HepG2 (cell line): ENCODE data around the gene IL1A. TPM values are rescaled to one million over a fixed set of nuclear protein-coding genes. Genes with fewer than 3 reads are reported as not detected.

Source experiments
- CCAR2 ChIP-seq: fragments of 200-400 bp; formaldehyde crosslinking; optimal IDR thresholded peaks from 2 replicates; pipeline ENCODE3; 2018; ENCODE audit warnings: low read depth, mild to moderate bottlenecking, low read length, moderate library complexity
- MTF1 ChIP-seq: sonication (generic); formaldehyde crosslinking; IDR thresholded peaks from 2 replicates; pipeline ENCODE4 v1.5.0; 2020; ENCODE audit warnings: missing genetic modification reagents
- NR2F6 ChIP-seq, 2 experiments: IDR thresholded peaks; 2 replicates each; pipeline ENCODE4 v1.6.1; 2016; ENCODE audit warnings: antibody characterized with exemption in 1 of 2, mild to moderate bottlenecking in 1 of 2
- RBM22 ChIP-seq: fragments of 200-400 bp; formaldehyde crosslinking; optimal IDR thresholded peaks from 2 replicates; pipeline ENCODE3; 2017; ENCODE audit warnings: mild to moderate bottlenecking, low read length, moderate library complexity
- RXRB ChIP-seq: IDR thresholded peaks from 2 replicates; pipeline ENCODE4 v1.6.1; 2016; ENCODE audit warnings: borderline replicate concordance, missing genetic modification reagents, missing compliant biosample characterization
- TBL1XR1 ChIP-seq: fragments of 150-350 bp; IDR thresholded peaks from 2 replicates; pipeline ENCODE4 v1.6.1; 2014; ENCODE audit warnings: borderline replicate concordance, low read length; ENCODE audit not compliant: partially characterized antibody
- TCF12 ChIP-seq, 2 experiments: fragments of 450-650 bp in 1 of 2; sonication (generic) in 1 of 2; formaldehyde crosslinking in 1 of 2; IDR thresholded peaks; 2 replicates each; pipeline versions ENCODE4 v1.6.1 to v1.8.0; 2017 to 2022; ENCODE audit warnings: antibody characterized with exemption in 1 of 2, mild to moderate bottlenecking in 1 of 2, missing genetic modification reagents in 1 of 2, moderate library complexity in 1 of 2
- ZNF160 ChIP-seq: sonication (generic); formaldehyde crosslinking; IDR thresholded peaks from 2 replicates; pipeline ENCODE4 v1.8.0; 2022; ENCODE audit warnings: mild to moderate bottlenecking, inconsistent platforms, missing genetic modification reagents
- ZNF746 ChIP-seq: sonication (generic); formaldehyde crosslinking; IDR thresholded peaks from 2 replicates; pipeline ENCODE4 v1.8.0; 2022; ENCODE audit warnings: mild to moderate bottlenecking, missing genetic modification reagents
- polyA plus RNA-seq, 8 experiments: library from polyadenylated mRNA; depleted of rRNA in 3 of 8; stranded (reverse) in 7 of 8; unstranded in 1 of 8; fragments of >200 nt; fragmentation: Illumina TruSeq in 4 of 8; extraction: Trizol in 4 of 8; gene quantifications; 2 replicates each; pipeline versions ENCODE4 v1.2.1 to v1.2.3, GENCODE V29; 2011 to 2016; ENCODE audit warnings: low read depth in 4 of 8, missing spikeins in 1 of 8, mixed read lengths in 1 of 8; ENCODE audit not compliant: insufficient read depth in 1 of 8
- total RNA-seq, 5 experiments: library from RNA; depleted of rRNA; stranded (reverse); fragments of >200 nt; fragmentation: Illumina TruSeq; extraction: Trizol; gene quantifications; 2 replicates each; pipeline ENCODE4 v1.2.3, GENCODE V29; 2016; ENCODE audit warnings: low read depth in 1 of 5
- TF ChIP-seq, protein P1 (sequence below): sonication (generic); formaldehyde crosslinking; IDR thresholded peaks from 2 replicates; pipeline ENCODE4 v1.8.0; 2022; ENCODE audit warnings: missing genetic modification reagents, mild to moderate bottlenecking, moderate library complexity, borderline replicate concordance
- TF ChIP-seq, protein P2 (sequence below): sonication (generic); formaldehyde crosslinking; IDR thresholded peaks from 2 replicates; pipeline ENCODE4 v1.4.0; 2020; ENCODE audit warnings: mild to moderate bottlenecking, missing genetic modification reagents
- TF ChIP-seq, protein P3 (sequence below): sonication (generic); formaldehyde crosslinking; IDR thresholded peaks from 2 replicates; pipeline ENCODE4 v1.4.0; 2020; ENCODE audit warnings: missing genetic modification reagents
- TF ChIP-seq, protein P4 (sequence below): sonication (generic); formaldehyde crosslinking; IDR thresholded peaks from 2 replicates; pipeline ENCODE4 v1.5.1; 2020; ENCODE audit warnings: mild to moderate bottlenecking, missing genetic modification reagents
- TF ChIP-seq, protein P5 (sequence below): sonication (generic); formaldehyde crosslinking; IDR thresholded peaks from 2 replicates; pipeline ENCODE4 v1.8.0; 2022; ENCODE audit warnings: low read depth, missing genetic modification reagents

Gene IL1A
- total and polyA plus RNA-seq, 2 of the 13 experiments (the other 11 are each of a cell fraction or from before 2014, with no cell fraction given): not detected

DNA sequence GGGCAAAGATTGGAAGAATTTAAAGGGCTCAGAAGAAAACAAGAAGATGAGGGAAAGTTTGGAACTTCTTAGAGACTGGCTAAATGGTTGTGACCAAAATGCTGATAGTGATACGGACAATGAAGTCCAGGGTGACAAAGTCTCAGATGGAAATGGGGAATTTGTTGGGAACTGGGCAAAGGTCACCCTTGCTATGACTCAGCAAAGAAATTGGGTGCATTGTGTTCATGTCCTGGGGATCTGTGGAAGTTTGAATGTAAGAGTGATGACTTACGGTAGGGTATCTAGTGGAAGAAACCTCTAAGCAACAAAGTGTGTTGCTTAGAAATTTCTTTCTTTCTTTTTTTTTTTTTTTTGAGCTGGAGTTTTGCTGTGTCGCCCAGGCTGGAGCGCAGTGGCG is 6.0 kb upstream of the IL1A start (continued):
- TF ChIP-seq, protein P1, sequence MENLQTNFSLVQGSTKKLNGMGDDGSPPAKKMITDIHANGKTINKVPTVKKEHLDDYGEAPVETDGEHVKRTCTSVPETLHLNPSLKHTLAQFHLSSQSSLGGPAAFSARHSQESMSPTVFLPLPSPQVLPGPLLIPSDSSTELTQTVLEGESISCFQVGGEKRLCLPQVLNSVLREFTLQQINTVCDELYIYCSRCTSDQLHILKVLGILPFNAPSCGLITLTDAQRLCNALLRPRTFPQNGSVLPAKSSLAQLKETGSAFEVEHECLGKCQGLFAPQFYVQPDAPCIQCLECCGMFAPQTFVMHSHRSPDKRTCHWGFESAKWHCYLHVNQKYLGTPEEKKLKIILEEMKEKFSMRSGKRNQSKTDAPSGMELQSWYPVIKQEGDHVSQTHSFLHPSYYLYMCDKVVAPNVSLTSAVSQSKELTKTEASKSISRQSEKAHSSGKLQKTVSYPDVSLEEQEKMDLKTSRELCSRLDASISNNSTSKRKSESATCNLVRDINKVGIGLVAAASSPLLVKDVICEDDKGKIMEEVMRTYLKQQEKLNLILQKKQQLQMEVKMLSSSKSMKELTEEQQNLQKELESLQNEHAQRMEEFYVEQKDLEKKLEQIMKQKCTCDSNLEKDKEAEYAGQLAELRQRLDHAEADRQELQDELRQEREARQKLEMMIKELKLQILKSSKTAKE (CRISPR knock-in tag): no peak
- TF ChIP-seq TBL1XR1: no peak
- no peak for TF ChIP-seq CCAR2
- TF ChIP-seq, protein P2, sequence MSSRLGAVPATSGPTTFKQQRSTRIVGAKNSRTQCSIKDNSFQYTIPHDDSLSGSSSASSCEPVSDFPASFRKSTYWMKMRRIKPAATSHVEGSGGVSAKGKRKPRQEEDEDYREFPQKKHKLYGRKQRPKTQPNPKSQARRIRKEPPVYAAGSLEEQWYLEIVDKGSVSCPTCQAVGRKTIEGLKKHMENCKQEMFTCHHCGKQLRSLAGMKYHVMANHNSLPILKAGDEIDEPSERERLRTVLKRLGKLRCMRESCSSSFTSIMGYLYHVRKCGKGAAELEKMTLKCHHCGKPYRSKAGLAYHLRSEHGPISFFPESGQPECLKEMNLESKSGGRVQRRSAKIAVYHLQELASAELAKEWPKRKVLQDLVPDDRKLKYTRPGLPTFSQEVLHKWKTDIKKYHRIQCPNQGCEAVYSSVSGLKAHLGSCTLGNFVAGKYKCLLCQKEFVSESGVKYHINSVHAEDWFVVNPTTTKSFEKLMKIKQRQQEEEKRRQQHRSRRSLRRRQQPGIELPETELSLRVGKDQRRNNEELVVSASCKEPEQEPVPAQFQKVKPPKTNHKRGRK (CRISPR knock-in tag): no peak
- no peak for TF ChIP-seq MTF1
- no peak for TF ChIP-seq NR2F6 (IDR thresholded peaks at IDR 0.05)
- TF ChIP-seq NR2F6 (CRISPR knock-in tag; IDR thresholded peaks at IDR 0.05): 0 out of 2 replicates have a peak, but pooled peaks have one; percentile 21
- TF ChIP-seq ZNF746 (CRISPR knock-in tag): no peak
- TF ChIP-seq ZNF160 (CRISPR knock-in tag): no peak
- TF ChIP-seq RXRB (CRISPR knock-in tag): 0 out of 2 replicates have a peak, but pooled peaks have one; percentile 10
- TF ChIP-seq, protein P3, sequence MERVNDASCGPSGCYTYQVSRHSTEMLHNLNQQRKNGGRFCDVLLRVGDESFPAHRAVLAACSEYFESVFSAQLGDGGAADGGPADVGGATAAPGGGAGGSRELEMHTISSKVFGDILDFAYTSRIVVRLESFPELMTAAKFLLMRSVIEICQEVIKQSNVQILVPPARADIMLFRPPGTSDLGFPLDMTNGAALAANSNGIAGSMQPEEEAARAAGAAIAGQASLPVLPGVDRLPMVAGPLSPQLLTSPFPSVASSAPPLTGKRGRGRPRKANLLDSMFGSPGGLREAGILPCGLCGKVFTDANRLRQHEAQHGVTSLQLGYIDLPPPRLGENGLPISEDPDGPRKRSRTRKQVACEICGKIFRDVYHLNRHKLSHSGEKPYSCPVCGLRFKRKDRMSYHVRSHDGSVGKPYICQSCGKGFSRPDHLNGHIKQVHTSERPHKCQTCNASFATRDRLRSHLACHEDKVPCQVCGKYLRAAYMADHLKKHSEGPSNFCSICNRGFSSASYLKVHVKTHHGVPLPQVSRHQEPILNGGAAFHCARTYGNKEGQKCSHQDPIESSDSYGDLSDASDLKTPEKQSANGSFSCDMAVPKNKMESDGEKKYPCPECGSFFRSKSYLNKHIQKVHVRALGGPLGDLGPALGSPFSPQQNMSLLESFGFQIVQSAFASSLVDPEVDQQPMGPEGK (CRISPR knock-in tag): no peak
- TF ChIP-seq, protein P4, sequence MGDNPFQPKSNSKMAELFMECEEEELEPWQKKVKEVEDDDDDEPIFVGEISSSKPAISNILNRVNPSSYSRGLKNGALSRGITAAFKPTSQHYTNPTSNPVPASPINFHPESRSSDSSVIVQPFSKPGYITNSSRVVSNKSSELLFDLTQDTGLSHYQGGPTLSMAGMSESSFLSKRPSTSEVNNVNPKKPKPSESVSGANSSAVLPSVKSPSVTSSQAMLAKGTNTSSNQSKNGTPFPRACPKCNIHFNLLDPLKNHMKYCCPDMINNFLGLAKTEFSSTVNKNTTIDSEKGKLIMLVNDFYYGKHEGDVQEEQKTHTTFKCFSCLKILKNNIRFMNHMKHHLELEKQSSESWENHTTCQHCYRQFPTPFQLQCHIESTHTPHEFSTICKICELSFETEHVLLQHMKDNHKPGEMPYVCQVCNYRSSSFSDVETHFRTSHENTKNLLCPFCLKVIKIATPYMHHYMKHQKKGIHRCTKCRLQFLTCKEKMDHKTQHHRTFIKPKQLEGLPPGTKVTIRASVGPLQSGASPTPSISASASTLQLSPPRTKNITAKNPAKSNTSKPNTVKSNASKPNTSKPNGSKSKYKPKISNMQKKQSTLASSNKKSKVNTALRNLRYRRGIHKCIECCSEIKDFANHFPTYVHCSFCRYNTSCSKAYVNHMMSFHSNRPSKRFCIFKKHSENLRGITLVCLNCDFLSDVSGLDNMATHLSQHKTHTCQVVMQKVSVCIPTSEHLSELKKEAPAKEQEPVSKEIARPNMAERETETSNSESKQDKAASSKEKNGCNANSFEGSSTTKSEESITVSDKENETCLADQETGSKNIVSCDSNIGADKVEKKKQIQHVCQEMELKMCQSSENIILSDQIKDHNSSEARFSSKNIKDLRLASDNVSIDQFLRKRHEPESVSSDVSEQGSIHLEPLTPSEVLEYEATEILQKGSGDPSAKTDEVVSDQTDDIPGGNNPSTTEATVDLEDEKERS (CRISPR knock-in tag): no peak
- TF ChIP-seq, protein P5, sequence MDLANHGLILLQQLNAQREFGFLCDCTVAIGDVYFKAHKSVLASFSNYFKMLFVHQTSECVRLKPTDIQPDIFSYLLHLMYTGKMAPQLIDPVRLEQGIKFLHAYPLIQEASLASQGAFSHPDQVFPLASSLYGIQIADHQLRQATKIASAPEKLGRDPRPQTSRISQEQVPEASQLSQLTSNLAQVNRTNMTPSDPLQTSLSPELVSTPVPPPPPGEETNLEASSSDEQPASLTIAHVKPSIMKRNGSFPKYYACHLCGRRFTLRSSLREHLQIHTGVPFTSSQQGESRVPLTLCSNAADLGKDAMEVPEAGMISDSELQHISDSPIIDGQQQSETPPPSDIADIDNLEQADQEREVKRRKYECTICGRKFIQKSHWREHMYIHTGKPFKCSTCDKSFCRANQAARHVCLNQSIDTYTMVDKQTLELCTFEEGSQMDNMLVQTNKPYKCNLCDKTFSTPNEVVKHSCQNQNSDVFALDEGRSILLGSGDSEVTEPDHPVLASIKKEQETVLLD: no peak
- TF ChIP-seq TCF12 (IDR thresholded peaks at IDR 0.05): no peak
- no peak for TF ChIP-seq TCF12 (CRISPR knock-in tag; IDR thresholded peaks at IDR 0.05)
- no peak for TF ChIP-seq RBM22
